RWPE2 (cell line): ENCODE results near the gene SMARCA4.

ENCODE experiments used
- ATAC-seq: fragments of 200-7000 bp; cut with Tn5 transposase; 3 replicates; pipeline ENCODE4 v1.9.1; 2021; ENCODE audit warnings: low read depth
- DNase-seq: peaks from one replicate; pipeline ENCODE4 v3.0.0-alpha.2; 2020; ENCODE audit warnings: low spot score
- H3K27ac ChIP-seq: fragments of 450-650 bp; 2 replicates; pipeline ENCODE4 v1.5.1; 2017; ENCODE audit warnings: mild to moderate bottlenecking; ENCODE audit not compliant: poor library complexity, severe bottlenecking
- H3K27me3 ChIP-seq: fragments of 250-450 bp; sonication (Bioruptor Pico); 2 replicates; pipeline ENCODE4 v1.5.1; 2021; ENCODE audit warnings: mild to moderate bottlenecking, moderate library complexity; ENCODE audit not compliant: insufficient read depth, poor library complexity, severe bottlenecking
- H3K36me3 ChIP-seq: fragments of 250-450 bp; sonication (Bioruptor Pico); 2 replicates; pipeline ENCODE4 v1.5.1; 2020; ENCODE audit warnings: low read depth, mild to moderate bottlenecking, moderate library complexity
- H3K4me1 ChIP-seq: fragments of 250-450 bp; sonication (Bioruptor Pico); 2 replicates; pipeline ENCODE4 v1.5.1; 2021; ENCODE audit warnings: mild to moderate bottlenecking, moderate library complexity; ENCODE audit not compliant: insufficient read depth, poor library complexity, severe bottlenecking
- H3K4me3 ChIP-seq: fragments of 250-450 bp; sonication (Bioruptor Pico); 2 replicates; pipeline ENCODE4 v1.5.1; 2021; ENCODE audit warnings: mild to moderate bottlenecking, moderate library complexity; ENCODE audit not compliant: severe bottlenecking
- H3K9me3 ChIP-seq: fragments of 250-450 bp; sonication (Bioruptor Pico); 2 replicates; pipeline ENCODE4 v1.5.1; 2021; ENCODE audit warnings: mild to moderate bottlenecking, moderate library complexity; ENCODE audit not compliant: severe bottlenecking
- TF ChIP-seq, protein P1 (sequence below): fragments of 450-650 bp; IDR thresholded peaks from one replicate; pipeline ENCODE4 v1.5.1; 2017; ENCODE audit warnings: mild to moderate bottlenecking, moderate library complexity; ENCODE audit not compliant: poor library complexity, severe bottlenecking

SMARCA4 gene

DNA sequence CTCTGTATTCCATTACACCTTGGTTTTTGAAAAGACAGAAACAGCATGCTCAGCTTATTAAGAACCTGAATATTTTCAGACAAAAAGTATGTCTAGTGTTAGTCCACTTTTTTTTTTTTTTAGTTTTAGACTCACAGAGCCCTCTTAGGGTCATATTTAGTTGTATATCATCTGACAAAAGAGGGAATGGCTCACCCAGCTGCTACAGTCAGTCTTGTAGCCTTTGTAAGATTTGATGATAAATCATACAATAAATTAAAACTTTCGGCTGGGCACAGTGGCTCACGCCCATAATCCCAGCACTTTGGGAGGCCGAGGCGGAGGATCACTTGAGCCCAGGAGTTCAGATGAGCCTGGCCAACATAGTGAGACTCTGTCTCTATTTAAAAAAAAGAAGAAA, 84.7 kb downstream of the SMARCA4 start:
- Histone ChIP-seq H3K36me3 (peaks cover 61% of the 10 kb centered on the region), H3K27ac (no peak overlapping the region), H3K9me3 (no peaks in the 10 kb centered on the region), H3K4me3 (no peak overlapping the region), H3K4me1 (peaks cover 12% of the 10 kb centered on the region), H3K27me3 (no peaks in the 10 kb centered on the region)
- ATAC-seq (no peak), DNase-seq (no peak)
- TF ChIP-seq, protein P1, sequence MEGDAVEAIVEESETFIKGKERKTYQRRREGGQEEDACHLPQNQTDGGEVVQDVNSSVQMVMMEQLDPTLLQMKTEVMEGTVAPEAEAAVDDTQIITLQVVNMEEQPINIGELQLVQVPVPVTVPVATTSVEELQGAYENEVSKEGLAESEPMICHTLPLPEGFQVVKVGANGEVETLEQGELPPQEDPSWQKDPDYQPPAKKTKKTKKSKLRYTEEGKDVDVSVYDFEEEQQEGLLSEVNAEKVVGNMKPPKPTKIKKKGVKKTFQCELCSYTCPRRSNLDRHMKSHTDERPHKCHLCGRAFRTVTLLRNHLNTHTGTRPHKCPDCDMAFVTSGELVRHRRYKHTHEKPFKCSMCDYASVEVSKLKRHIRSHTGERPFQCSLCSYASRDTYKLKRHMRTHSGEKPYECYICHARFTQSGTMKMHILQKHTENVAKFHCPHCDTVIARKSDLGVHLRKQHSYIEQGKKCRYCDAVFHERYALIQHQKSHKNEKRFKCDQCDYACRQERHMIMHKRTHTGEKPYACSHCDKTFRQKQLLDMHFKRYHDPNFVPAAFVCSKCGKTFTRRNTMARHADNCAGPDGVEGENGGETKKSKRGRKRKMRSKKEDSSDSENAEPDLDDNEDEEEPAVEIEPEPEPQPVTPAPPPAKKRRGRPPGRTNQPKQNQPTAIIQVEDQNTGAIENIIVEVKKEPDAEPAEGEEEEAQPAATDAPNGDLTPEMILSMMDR: no peak

DNA sequence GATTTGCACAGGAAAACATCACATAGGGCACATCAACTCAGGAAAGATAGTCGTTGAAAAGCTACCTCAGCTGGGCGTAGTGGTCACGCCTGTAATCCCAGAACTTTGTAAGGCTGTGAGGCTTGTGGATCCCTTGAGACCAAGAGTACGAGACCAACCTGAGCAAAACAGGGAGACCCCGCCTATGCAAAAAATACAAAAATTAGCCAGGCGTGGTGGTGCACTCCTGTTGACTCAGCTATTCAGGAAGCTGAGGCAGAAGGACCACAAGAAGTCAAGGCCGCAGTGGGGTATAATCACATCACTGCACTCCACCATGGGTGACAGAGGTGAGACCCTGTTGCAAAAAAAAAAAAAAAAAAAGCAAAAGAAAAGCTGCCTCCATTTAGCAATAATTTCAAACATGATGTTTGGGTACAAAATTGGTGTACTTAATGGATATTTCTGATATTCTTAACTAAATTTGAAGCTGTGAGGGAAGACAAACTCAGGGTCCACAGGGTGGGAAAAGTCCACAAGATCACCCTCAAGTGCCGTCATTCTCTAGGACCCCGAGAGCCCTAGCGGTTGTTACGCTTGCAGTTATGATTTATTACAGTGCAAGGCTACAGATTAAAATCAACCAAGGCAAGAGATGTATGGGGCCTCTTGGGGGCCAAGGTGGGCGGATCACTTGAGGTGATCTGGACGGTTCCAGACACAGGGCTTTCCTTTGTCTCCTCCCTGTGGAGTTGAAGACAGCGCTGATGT, 86.0 kb downstream of the SMARCA4 start:
- ATAC-seq: no peak
- H3K4me1 ChIP-seq: peaks cover 8% of the 10 kb centered on the region
- H3K27ac ChIP-seq: no peak overlapping the region
- H3K9me3 ChIP-seq: no peaks in the 10 kb centered on the region
- H3K36me3 ChIP-seq: peaks cover 50% of the 10 kb centered on the region
- no peak for DNase-seq
- no peak overlapping the region for H3K4me3 ChIP-seq
- TF ChIP-seq, protein P1: no peak
- no peaks in the 10 kb centered on the region for H3K27me3 ChIP-seq

DNA sequence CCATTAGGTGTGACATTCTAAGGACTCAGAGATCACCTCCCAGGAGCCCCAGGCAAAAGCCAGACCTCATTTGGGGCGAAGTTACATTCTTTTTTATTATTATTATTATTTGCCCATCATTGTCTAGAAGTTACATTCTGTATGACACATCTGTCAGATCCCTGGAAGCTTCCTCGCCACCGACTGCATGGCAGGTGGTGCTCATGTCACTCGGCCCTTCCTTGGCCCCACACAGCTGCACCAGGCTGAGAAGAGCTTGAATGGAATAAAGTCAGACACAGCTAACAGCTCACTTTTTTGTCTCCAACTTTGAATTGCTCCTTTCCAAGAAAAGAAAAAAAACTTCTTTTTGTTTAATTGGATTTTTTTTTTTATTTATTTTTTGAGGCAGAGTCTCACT, 87.0 kb downstream of the SMARCA4 start:
- peaks cover 39% of the 10 kb centered on the region for H3K36me3 ChIP-seq

DNA sequence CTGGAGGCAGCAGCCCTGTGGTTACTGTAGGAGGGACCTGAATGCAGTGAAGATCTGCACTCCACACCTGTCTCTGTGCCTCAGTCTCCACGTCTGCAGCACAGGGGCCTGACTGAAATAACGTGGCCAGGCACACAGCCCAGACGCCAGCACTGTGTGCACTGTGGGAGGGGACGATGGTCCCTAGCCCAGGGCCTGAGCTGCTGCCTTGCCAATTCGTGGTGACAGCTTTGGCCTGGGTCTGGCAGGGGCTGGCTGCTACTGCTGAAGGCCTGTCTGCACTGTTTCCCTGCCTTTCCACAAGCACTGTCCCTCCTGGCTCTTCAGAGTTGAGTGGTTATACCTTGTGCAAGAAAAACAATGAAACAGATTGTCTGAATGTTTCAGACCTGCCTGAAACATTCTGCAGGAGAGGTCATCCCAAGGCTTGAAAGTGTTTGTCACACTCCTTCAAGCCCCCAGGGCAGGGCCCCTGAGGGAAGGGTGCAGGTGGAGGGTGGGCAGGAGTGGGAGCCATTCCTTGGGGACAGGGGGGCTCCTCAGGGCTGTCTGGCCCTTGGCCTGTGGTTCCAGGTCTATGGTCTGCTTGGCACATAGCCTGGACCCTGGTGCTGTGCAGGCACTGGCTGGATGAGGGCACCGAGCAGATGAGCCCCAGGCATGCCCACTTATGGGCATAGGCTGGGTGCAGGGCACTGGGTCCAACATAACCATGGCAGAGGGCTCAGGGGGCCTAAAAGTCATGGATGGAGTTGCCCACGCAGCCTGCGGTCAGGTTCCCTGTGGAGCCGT, 89.7 kb downstream of the SMARCA4 start:
- H3K27me3 ChIP-seq: no peaks in the 10 kb centered on the region
- H3K9me3 ChIP-seq: no peaks in the 10 kb centered on the region
- no peak for ATAC-seq
- no peaks in the 10 kb centered on the region for H3K4me1 ChIP-seq
- no peak overlapping the region for H3K4me3 ChIP-seq
- no peak for DNase-seq
- TF ChIP-seq, protein P1: no peak
- H3K36me3 ChIP-seq: peaks cover 22% of the 10 kb centered on the region
- no peak overlapping the region for H3K27ac ChIP-seq

More for the DNA sequence above, 87.0 kb downstream of the SMARCA4 start:
- TF ChIP-seq, protein P1: no peak
- H3K4me1 ChIP-seq: no peaks in the 10 kb centered on the region
- ATAC-seq: no peak
- H3K9me3 ChIP-seq: no peaks in the 10 kb centered on the region
- no peak for DNase-seq
- H3K27ac ChIP-seq: no peak overlapping the region
- H3K4me3 ChIP-seq: no peak overlapping the region
- no peaks in the 10 kb centered on the region for H3K27me3 ChIP-seq
